ENCODE measurements around the gene RPS16. TPM values are rescaled to one million over a fixed set of nuclear protein-coding genes. Genes with fewer than 3 reads are reported as not detected.

The RPS16 gene
- total and polyA plus RNA-seq, 9 of the 15 experiments (the other 6 are each of a cell fraction or from before 2014, with no cell fraction given): 82.6 to 3,671 (median 2,204) TPM

- TF ChIP-seq GTF2F1 (IDR thresholded peaks at IDR 0.05; ENCODE audit: low read depth, low read length): 0 out of 2 replicates have a peak, but pooled peaks have one; percentile 31
- TF ChIP-seq HNRNPH1 (optimal IDR thresholded peaks at IDR 0.05; ENCODE audit: low read depth, low read length): no peak
- 0 out of 2 replicates have a peak, but pooled peaks have one; percentile 46 for TF ChIP-seq ZNF175 (CRISPR knock-in tag; IDR thresholded peaks at IDR 0.05; ENCODE audit: low read depth)
- no peak for TF ChIP-seq ATF2 (CRISPR knock-in tag; IDR thresholded peaks at IDR 0.05)
- TF ChIP-seq TSC22D4 (tag; IDR thresholded peaks at IDR 0.05): no peak
- TF ChIP-seq SIRT6 (IDR thresholded peaks at IDR 0.05; ENCODE audit: low read depth, low read length): peak; percentile 67
- TF ChIP-seq RBM15 (IDR thresholded peaks at IDR 0.05; ENCODE audit: insufficient read depth, low read length): no peak
- 0 out of 2 replicates have a peak, but pooled peaks have one; percentile 42 for TF ChIP-seq HMG20A (CRISPR knock-in tag; conservative IDR thresholded peaks at IDR 0.05)
- no peak for TF ChIP-seq BRD4 (IDR thresholded peaks at IDR 0.05)
- peak in 2 of 3 experiments; percentile 6 to 60 for TF ChIP-seq YY1 (IDR thresholded peaks at IDR 0.05; ENCODE audit: borderline replicate concordance in 1 of 3, control insufficient read depth in 1 of 3, extremely low read depth in 1 of 3, insufficient read depth in 3 of 3, insufficient read length in 1 of 3, insufficient replicate concordance in 2 of 3, low read depth in 1 of 3, low read length in 2 of 3)
- TF ChIP-seq ZNF280A (IDR thresholded peaks at IDR 0.05; ENCODE audit: low read depth, partially characterized antibody): no peak
- no peak for TF ChIP-seq EWSR1 (IDR thresholded peaks at IDR 0.05; ENCODE audit: borderline replicate concordance, low read depth, partially characterized antibody)
- TF ChIP-seq ZNF561 (CRISPR knock-in tag; conservative IDR thresholded peaks at IDR 0.05): 0 out of 2 replicates have a peak, but pooled peaks have one; percentile 53
- peak; percentile 90 for TF ChIP-seq DACH1 (IDR thresholded peaks at IDR 0.05; ENCODE audit: partially characterized antibody)
- TF ChIP-seq SRF (CRISPR knock-in tag; IDR thresholded peaks at IDR 0.05): peak in 1 of 2 experiments; percentile 98; a peak in 2 of 4 replicates
- TF ChIP-seq WHSC1 (IDR thresholded peaks at IDR 0.05; ENCODE audit: low read length): no peak
- no peak; the same call in 1 of the 2 replicates for TF ChIP-seq FOXM1 (IDR thresholded peaks at IDR 0.05; ENCODE audit: low read depth)
- TF ChIP-seq FOXM1 (CRISPR knock-in tag; IDR thresholded peaks at IDR 0.05; ENCODE audit: low read depth): no peak
- TF ChIP-seq E2F3 (CRISPR knock-in tag; IDR thresholded peaks at IDR 0.05): peak; percentile 96
- TF ChIP-seq ZFP36 (IDR thresholded peaks at IDR 0.05; ENCODE audit: low read depth, low read length, partially characterized antibody): peak; percentile 82
- TF ChIP-seq PRPF4 (IDR thresholded peaks at IDR 0.05; ENCODE audit: insufficient read depth, low read depth, low read length, poor library complexity, severe bottlenecking): peak; percentile 95
- TF ChIP-seq PTRF (tag; IDR thresholded peaks at IDR 0.05): no peak
- TF ChIP-seq SREBF2 (CRISPR knock-in tag; IDR thresholded peaks at IDR 0.05): no peak
- TF ChIP-seq MIER1 (IDR thresholded peaks at IDR 0.05; ENCODE audit: low read depth): no peak; the same call in 1 of the 2 replicates
- 0 out of 2 replicates have a peak, but pooled peaks have one; percentile 30 for TF ChIP-seq HDAC2 (IDR thresholded peaks at IDR 0.05)
Measured at GRCh38 chr19:39412100-39412866, 23.5 kb downstream of the RPS16 start, which contains the start of gene PLEKHG2 (continued).

Data from K562 (cell line).